GM19372 (cell line): ENCODE measurements around the gene TMEM235.
"Not testable (repeated sequence)": the region's sequence is repeated elsewhere in the genome, so short reads cannot be mapped to it uniquely, and the experiment has no call there.

ENCODE experiments used
- ATAC-seq: cut with Tn5 transposase; IDR thresholded peaks from one replicate; pipeline ENCODE4 v1.9.1; 2021; ENCODE audit warnings: mild to moderate bottlenecking, low read depth, moderate library complexity; ENCODE audit not compliant: unreplicated experiment

The TMEM235 gene

DNA sequence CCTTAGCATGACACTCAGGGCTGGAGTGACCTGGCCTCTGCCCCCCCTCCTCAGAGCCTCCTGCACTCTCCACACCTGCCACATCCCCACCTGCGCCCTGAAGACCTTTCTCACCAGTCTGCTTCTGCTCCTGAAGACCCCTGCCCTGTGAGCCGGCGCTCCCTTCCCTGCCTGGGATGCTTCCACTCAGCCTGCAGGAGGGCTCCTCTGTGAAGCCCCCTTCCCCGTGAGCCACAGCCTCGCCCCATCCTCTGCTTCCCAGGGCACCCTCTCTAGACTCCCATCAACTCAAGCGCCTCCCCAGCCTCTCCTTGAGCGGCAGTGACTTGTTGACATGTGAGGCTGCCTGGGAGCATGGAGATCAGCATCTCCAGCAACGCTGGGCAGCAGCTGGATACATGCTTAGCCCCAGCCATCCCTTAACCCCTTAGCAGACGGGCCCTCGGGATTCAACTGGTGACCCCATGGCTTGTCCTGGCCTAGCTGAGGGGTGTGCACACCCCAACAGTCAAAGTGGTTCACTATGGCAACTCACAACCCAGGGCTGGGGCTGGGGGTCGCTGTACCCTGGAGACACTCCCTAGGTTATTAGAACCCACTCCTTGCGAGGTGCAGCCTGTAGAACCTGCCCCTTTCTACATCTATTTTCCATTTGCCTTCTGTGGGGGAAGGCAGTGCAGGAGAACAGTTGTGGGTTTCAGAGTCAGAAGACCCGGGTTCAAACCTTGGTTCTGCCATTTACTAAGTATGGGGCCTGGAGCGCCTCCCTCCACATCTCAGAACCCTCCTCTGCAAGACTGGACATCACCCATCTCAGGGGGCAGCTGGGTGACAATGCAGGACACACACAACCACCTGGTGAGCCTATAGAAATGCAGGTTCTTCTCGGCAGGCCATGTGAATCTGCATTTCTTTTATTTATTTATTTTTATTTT lies 21.5 kb downstream of the TMEM235 start:
- no peak for ATAC-seq

DNA sequence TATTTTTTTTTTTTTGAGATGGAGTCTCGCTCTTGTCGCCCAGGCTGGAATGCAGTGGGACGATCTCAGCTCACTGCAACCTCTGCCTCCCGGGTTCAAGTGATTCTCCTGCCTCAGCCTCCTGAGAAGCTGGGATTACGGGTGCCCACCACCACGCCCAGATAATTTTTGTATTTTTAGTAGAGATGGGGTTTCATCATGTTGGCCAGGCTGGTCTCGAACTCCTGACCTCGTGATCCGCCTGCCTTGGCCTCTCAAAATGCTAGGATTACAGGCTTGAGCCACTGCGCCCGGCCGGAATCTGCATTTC lies 22.2 kb downstream of the TMEM235 start:
- ATAC-seq = not testable (repeated sequence)

DNA sequence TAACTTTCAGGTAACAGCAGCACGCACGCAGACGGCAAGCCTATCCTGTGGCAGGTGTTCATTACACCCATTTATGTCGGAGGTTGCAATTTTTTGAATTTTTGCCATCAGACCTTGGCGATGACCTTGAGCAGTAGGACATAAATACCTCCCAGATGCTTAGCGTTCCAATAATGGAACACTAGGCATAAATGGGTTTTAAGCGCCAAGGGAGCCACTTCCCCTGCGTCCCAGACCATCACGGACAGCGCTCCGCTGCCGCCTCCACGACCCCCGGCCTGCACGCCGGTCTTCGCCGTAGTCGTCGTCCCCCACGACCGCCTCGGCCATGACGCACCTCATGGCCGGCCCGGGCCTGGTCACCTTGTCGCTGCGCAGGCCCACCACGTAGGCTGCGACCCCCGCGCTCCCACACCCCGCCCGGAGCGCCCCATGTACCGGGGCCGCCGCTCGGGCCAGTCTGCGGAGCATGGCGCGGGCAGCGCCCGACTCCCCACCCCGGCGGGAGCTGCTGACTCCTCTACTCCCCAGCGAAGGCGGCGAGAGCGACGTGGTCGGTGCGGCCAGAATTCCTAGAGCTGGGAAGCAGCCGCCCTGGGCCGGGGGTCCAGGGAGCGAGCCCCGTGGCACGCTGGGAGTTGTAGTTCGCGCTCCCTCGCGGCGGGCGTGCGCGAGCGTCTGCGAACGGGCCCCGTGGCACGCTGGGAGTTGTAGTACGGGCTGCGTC lies 22.7 kb downstream of the TMEM235 start:
- ATAC-seq = peak; percentile 49

DNA sequence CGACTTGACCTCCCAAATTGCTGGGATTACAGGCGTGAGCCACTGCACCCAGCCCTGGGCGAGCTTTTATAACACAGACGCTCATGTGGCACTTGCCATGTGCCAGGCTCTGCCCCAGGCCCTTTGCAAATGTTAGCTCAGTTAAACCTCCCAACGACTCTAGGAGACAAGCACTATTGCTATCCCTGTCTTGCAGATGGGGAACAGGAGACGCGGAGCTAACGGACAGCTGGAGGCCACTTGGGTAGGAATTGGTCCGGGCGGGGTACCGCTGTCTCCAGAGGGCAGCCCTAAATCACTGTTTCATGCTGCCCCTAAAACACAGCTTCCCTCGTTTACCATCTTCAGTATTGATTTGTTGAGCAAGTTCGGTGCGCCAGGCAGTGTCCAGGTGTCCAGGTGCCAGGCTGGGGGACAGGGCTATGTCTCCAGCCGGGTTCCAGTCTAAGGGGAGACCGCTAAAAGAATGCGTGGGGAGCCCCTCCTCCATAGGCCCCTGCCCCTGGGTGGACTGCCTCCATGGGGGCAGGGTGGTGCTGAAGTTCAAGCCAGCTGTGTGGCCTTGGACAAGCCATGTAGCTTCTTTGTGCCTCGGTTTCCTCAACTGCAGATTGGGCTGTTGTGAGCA lies 23.7 kb downstream of the TMEM235 start:
- no peak for ATAC-seq

GRCh38 chr17:78255953-78256706 lies 24.7 kb downstream of the TMEM235 start:
- no peak for ATAC-seq

DNA sequence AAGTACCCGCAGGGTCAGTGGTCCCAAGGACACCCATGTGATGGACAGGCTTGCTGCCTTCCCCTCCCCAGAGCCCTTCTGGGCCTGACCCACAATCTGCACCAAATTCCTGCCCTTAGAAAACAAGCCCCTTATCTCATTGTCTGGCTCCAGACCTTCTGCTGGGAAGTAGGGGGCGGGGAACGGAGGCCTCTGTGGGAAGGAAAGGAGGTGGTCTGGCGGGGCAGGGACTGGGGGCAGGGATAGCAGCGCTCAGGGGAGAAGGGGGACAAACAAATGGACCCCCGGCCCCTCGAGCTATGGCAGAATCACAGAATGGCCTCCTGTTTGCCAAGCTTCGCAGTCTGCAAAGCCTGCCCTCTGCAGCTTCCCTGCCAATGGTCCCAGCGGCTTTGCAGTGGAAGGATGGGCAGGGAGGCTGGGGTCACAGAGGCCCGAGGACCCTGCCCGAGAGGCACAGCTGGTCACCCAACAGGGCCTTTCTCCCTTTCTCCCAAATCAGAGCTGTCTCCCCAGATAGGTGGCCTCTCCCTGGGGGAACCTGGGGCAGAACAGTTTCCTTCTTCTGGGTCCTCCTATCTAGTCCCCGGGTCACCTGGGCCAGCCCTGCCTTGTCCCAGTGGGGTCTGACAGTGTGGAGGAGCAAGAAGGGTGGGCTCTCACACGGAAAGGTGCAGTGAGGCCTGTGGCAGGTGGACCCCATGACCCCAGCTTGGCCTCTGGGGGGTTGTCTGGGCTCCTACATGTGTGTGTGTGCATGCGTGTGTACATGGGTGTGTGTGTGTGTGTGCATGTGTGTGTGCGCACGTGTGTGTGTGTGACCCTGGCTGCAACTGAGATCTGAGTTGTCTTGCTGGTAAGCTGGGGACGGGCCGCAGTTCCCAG lies 25.5 kb downstream of the TMEM235 start:
- ATAC-seq = no peak

- no peak for ATAC-seq
These were observed 26.4 kb downstream of the TMEM235 start for GRCh38 chr17:78257810-78258322.

DNA sequence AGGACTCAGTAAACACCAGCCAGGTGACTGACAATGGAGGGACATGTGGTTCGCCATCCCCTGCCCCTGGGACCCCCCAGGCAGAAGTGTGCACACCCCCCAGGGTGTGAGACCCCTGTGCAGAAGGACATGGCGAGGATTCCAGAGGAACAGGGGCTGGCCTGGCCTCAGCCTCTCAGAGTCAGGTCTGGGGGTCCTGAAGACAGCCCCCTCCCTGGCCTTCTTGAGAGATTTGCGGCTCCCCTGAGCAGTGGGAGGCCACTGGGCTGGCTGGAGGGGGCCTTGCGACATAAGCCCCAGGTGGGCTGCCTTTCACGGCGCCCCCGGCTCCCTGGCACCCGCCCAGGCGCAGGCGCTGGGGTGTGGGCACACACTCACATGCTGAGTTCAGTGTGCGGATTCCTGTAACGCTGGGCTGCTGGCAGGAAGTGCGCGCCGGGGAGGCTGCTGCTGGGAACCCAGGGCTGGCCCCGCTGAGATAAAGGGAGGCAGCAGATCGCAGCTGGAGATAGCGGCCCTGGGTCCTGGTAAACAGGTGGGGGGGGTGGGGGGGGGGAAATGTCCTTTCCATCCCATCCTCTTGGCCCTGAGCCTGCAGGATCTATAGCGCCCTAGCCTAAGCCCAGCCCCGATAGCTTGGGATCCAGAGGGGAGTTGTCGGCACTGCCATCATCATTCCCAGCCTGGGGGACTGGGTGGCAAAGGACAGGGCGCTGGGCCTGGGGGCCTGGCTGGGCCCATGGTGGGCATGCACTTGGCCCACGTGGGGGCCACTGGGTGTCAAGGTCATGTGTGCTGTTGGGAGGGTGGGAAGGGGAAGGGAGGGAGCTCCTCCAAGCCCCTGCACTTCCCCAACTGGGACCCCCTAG lies 27.1 kb downstream of the TMEM235 start:
- no peak for ATAC-seq

- ATAC-seq = no peak
These were observed 27.7 kb downstream of the TMEM235 start for GRCh38 chr17:78259192-78259554.

DNA sequence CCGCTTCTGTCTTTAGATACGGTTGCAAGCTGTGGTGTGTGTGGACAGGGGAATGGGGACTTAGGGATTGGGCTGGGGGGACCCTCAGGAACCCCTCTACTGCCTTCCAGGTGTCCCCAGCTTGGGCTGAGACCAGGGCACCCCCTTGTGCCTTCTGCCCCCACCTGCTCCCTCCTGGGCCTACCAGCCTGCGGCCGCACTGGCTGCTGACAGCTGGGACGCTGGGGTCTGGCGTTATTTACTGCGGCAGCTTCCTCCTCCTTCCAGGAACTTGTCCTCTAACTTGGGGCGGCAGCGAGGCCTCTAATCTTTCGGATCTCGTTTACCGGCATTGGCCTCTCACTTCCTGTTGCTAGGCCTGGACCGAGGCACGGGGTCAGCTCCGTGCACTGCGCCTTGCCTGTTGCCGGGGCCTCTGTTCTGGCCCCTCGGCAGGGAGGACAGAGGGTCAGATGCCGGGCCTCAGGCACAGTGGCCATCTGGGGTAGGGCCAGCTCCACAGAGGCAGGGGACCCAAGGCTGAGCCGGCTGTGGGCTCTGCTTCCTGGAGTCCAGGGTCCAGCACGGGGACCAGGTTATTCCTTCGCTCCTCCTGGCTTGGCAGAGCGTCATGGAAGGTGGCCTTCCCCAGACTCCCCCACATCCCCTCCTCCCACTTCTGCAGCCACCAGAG lies 31.8 kb downstream of the TMEM235 start:
- ATAC-seq = no peak

DNA sequence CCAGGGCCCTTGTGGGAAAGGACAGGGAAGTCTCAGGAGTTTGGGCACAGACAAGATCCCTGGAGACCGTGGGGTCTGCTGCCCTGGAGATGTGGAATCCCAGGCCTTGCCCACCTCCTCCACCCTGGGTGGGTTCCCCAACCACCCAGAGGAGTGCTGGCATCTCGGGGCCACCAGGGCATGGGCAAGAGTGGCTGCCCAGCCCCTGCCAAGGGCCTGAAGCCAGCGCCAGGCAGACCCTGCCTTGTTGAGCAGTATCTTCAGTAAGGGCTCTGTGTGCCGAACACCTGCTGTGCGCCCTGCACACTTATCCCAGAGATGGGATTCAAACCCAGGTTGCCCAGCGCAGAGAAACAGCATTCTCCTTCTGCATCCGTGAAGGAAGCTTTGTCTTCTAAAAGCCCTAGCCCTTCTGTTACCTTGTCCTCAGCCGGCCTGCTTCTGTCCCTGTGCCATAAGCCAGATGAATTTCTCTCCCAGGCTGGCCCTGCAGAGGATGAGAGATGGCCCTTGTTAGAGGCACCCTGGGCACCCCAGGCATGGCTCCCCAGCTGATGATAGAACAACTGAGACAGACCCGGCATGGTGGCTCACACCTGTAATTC lies 32.4 kb downstream of the TMEM235 start:
- no peak for ATAC-seq

- ATAC-seq = no peak
These were observed 33.2 kb downstream of the TMEM235 start for GRCh38 chr17:78264590-78264989.

DNA sequence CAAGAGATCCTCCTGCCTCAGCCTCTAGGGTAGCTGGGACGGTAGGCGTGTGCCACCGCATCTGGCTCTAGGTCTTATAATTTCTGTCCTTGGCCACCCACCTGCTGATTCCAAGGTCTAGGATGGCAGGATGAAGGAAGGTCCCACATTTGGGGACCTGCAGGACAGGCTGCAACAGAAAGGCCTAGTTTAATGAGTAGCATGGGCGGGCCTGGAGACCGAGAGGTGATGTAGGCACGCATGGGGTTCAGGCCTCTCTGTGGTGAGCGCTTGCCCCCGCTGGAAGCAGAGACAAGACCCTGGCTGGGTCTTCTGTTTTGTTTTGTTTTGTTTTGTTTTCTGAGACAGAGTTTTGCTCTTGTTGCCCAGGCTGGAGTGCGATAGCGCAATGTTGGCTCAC lies 33.7 kb downstream of the TMEM235 start:
- ATAC-seq = no peak

- ATAC-seq = no peak
These were observed 34.8 kb downstream of the TMEM235 start for GRCh38 chr17:78266231-78266631.

DNA sequence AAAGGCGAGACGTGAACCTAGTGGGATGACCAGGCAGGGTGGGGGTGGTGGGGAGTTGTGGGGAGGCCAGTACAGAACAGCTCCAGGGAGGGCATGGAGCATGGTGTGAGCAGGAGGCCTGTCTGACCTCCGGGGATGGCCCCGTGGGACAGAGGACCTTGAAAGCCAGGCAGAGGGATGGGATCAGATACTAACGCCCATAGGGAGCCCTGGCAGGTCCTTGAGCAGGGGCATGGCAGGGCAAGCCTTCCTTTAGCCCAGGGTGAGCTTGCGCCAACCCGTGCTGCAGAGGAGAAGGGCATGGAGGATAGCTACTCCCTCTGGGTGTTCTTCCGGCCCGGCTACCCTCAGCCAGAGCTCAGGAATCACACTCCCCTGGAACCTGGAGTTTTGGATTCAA lies 35.3 kb downstream of the TMEM235 start:
- no peak for ATAC-seq

DNA sequence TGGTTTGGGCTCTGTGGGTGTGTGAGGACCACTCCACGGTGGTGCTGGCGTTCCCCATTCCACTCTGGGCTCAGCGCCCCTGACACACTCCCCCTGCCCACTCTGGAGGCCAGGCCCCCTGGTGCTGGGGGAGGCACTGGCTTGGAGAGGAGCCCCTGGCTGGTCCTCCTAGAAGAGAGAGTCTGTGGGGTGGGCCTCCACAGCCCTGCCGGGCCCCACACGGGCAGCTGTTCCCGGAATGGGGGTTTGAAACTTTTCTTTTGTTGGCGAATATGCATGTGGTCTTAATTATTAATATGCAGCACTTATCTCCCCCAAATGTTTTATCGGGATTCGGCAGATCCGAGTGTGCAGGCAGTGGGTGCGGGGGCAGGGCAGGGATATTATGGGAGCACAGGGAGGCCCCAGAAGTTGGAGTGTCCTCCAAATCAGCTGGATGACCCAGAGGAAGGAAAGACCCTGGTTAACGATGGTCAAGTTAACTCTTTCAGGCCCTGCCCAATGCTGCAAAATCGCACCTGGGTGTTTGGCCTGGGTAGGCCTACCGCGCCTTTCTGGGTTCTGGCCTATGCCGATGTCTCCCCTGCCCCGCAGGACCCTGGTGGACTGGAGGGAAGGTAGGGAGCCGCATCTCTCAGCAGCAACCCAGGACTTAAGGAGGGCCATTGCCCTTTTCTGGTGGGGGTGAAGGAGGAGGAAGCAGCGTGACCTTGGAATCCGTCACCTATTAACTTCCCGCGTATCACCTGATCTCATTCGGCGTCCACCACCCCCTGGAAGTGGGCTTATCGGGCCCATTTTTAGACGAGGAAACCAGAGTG lies 36.0 kb downstream of the TMEM235 start:
- ATAC-seq = no peak
